GM21381 (cell line): ENCODE data around the gene C1orf35.

ENCODE experiments used
- ATAC-seq: cut with Tn5 transposase; IDR thresholded peaks from one replicate; pipeline ENCODE4 v1.9.1; 2021; ENCODE audit warnings: mild to moderate bottlenecking, moderate library complexity; ENCODE audit not compliant: unreplicated experiment

C1orf35 gene

DNA sequence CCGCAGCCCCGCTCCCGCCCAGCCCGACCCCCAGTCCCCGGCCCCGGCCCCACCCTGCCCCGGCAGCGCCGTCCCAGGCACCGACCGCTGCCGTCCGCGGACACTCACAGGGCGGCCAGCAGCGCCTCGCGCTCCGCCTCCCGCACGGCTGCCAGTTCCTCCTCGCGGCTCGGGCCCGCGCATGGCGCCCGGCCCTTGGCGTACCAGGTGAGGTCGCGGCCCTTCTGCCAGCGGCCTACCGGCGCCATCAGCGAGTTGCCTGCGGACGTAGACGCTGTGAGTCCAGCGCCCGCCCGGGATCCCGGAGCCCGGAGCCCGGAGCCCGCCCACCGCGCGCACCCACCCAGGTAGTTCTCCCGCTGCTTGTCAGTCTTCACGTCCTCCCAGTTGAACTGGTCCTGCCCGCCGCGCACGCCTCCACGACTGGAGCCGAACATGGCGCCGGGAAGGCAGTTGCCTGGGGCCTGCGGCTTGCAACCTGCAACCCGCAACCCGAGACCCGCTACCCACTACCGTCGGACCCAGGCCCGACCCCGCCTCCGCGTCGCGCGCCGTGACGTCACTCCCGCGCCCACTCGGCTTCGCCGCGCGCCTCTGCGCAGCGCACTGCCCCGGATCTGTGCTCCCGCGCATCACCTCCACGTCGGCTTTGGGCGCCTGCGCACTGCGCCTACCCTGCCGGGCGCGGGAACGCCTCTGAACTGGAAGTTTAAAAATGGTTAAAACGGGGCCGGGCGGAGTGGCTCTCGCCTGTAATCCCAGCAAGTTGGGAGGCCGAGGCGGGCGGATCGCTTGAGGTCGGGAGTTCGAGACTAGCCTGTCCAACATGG, at the start of gene C1orf35:
C1orf35 (minus strand) TSS at position 535 of the 830 bp plus-strand sequence; CDS start at position 437, 98 bp downstream.
- ATAC-seq, result peak; percentile 69

DNA sequence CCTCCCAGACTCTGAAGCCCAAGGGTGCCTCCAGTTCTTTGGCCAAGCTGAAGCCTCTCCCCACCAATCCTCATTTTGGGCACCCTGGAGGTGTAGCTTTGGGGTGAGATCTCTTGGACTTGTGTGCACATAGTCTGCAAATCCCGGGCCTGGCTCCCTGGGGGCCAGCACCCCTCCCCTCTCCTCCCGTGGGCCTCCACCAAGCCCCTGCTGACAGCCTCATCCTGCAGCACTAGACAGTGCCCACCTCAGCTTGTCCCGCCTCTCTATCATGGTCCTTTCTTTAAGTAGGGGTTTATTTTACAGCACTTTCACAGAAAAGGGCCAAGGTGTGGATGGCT, 49.8 kb upstream of the C1orf35 start:
- ATAC-seq, result no peak

DNA sequence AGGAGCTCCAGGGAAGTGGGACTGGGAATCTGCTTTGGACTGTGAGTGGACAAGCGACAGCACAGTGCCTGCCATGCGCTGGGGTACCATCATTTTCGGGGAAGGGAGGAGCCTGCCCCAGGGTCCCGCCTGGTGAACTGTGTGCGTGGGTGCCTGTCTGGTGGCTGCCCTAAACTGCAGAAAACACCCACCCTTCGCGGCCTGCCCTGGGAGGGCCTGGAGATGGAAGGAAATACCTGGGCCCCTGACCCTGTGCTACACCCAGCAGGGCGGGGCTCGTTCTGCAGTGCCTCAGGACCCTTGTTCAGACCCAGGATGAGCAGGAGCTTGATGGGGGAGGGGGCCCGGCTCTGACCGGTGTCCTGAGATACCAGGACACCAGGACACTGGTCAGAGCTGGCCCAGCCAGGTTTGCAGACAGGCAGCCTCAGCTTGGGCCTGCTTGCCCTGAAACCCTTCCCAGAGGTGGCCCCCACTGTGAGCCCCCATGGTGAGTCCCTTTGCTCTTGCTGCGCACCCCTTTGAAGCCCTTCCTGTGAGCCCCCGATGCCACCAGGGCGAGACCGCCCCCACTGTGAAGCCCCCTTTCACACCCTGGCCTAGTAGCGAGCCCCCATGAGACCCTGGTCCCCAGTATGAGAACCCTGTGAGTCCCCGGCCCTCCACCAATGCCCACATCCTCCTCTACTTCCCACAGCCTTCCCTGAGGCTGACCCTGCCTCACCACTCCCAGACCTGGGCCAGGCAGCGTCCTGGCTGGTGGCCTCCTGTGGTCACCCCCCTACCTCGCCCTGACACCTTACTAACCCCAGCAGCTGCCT, 49.2 kb upstream of the C1orf35 start:
- no peak for ATAC-seq

DNA sequence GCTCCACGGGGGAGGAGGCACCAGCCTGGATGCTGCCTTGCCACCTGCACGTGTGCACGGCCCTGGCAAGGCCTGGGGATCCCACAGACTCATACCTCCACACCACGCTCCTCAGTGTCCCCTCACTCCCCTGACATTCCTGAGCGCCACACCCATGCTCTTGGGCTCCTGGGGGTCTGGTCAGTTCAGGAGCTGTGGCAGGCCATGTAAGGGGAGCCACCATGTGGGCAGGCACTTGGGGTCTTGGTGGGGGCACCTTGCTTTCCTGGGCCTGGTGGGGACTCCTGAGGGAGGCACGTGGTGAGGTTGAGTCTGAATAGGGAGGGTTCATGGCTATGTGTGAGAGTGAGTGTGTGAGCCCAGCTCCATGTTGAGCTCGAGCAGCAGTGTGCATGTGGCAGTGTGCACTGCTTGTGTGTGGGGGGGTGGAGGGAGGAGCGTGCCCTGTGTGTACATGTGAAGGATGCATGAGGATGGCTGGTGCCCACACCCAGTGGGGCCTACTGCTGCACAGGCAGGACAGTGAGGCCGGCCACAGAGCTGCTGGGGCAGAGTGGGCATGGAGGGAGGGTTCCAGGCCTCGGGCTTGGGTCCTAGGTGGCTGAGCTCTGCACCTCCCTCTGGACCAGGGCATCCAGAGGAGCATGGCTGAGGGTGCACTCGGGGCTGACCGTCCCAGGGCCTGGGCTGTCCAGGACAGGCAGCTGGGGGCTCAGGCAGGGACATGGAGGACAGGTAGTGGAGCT, 48.2 kb upstream of the C1orf35 start:
- ATAC-seq, result no peak

DNA sequence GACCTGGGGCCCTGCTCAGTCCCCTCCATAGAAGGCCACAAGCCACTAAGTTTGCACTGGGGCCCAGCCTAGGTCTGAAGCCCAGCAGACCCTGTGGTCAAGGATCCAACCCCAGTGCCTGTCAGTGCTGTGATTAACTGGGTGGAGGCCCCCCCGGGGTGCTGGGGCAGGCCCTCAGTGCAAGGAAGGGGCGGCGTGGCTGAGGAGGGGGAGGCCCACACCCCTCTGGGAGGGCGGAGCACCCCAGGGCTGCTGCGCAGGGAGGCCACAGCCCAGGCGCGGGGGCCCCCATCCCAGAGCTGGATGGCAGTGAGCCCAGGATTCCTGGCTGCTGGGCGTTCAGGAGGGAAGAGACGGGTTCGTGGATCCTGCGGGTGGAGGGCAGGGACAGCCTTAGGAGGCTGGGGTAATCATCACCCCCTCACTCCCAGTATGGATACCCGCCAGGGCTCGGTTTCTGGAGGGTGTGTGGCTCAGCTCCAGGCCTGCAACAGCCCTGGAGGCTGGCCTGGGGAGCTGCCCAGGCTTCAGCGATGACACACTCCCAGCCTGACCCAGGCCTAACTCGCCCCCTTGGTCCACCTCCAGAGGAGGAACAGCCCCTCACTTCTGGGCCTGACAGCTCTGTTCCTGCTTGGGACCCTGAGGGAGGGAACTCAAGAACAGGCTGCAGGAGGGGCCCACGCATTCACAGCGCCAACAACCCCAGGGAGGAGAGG, 47.5 kb upstream of the C1orf35 start:
- no peak for ATAC-seq

DNA sequence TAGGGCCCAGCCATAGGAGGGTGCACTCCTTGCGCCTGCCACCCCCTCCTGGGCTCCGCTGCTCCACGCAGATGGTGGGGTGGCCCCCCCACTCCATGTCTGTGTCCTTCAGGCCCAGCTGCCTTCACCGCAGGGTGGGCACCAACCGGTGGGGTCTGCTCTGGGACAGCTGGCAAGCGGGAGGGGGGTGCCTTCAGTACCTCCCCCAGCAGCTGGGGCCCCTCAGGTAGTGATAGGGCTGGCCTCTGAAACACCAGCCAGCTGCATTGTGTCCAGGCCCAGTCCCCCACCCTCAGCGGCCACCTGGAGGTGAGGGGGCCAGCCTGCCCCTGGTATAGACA, 47.0 kb upstream of the C1orf35 start:
- ATAC-seq, result no peak

DNA sequence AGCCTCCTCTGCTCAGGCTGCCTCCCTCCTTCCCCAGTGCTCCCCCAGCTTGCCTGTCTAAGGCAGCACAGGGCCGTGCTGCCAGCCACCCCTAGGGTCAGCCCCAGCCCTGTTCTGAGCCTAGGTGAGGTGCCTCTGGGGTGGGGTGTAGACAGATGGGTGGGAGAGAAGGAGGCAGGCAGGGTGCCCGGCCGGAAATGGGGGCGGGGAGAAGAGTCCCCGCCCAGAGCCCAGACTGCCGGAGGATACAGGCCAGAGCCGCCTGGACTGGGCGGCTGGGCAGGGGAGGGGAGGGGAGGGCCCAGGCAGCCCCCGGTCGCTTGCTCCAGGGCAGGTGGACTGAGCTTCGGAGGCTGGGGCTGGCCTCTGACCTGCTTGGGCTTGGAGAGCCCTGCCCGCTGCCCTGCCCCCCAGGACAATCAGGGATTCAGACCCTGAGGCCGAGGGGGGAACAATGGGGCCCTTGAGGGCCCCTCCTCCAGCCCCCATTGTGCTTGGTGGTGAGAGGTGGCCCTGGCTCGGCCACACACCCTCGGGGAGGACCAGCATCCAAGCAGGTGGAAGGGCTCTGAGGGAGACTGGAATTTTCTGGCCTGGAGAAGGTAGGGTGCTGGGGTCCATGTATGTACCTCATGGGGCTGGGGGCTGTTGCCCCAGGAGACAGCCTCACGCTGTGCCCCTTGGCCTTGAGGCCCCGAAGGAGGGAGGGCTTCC, 46.4 kb upstream of the C1orf35 start, which contains the start of gene GJC2:
GJC2 (plus strand) TSS at position 525 of the 714 bp plus-strand sequence. CDS start 7,829 bp downstream, outside the sequence.
- ATAC-seq, result no peak

DNA sequence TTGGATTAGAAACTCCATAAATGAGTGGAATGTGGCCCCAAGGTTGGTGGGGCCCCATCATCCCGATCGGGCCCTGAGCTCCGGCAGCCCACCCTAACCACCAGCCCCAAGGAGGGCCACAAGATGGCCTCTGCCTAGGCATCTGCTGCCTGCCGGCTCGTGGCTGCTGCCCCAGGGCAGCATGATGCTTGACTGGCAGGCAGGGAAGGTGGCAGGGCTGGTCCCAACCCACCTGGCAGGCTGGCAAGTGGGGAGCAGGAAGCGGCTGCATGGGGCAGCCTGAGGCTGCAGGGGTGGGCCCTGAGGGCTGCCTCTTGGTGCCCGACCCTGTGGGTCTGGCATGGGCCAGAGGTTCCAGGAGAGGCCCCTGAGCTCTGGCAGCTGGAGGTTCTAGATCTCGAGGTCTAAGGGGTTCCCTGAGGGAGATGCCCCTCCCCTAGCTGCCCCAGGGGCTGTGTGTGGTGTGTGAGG, 45.8 kb upstream of the C1orf35 start:
- ATAC-seq, result no peak

DNA sequence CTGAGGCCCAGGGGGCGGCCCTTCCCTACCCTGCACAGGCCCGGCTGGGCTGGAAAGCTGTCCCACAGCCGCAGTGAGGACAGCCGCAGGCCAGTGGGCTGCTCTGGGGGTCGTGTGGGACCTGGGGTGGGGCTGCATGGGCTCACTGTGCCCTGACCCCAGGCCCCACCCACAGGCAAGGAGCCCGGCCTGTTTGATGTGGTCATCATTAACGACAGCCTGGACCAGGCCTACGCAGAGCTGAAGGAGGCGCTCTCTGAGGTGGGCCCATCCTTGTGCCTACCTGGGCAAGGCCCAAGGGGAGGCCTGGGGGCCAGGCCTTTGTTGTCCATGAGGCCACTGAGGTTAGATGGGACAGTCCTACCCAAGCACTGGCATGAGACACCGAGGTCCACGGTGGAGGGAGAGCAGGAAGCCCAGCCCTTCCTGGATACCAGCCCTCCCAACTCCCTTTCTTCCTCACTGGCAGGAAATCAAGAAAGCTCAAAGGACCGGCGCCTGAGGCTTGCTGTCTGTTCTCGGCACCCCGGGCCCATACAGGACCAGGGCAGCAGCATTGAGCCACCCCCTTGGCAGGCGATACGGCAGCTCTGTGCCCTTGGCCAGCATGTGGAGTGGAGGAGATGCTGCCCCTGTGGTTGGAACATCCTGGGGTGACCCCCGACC, 45.2 kb upstream of the C1orf35 start:
- no peak for ATAC-seq

DNA sequence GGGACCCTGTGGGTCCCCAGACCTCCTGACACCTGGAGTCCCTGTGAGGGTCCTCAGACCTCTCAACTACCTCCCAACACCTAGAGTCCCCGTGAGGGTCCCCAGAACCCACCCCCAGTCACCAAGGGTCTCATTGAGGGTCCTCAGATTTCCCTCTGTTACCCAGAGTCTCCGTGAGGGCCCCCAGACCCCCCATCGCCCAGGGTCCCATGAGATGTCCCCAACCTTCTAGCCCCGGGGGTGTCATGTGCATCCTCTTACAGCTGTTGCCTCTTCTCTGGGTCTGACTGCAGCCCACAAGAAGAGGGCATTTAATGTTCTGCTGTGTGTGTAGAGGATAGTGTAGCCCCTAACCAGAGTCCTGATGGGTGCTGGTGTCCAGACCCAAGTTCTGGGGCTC, 44.6 kb upstream of the C1orf35 start:
- ATAC-seq, result no peak

DNA sequence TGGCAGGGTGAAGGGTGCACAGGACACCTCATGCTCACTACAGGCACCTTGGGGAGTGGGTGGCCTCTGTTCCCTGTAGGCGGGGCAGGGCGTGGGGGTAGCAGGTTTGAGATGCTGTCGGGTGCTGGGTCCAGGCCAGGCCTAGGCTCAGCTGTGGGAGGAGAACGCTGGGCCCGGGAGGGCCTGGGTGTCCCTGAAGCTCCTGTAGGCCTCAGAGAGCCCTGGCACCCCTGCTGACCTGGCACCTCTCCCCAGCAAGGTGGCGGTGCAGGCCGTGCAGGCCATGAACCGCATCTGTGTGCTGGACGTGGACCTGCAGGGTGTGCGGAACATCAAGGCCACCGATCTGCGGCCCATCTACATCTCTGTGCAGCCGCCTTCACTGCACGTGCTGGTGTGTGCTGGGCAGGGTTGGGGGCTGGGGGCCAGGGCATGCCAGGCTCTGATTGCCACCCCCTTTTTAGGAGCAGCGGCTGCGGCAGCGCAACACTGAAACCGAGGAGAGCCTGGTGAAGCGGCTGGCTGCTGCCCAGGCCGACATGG, 44.1 kb upstream of the C1orf35 start:
- no peak for ATAC-seq

DNA sequence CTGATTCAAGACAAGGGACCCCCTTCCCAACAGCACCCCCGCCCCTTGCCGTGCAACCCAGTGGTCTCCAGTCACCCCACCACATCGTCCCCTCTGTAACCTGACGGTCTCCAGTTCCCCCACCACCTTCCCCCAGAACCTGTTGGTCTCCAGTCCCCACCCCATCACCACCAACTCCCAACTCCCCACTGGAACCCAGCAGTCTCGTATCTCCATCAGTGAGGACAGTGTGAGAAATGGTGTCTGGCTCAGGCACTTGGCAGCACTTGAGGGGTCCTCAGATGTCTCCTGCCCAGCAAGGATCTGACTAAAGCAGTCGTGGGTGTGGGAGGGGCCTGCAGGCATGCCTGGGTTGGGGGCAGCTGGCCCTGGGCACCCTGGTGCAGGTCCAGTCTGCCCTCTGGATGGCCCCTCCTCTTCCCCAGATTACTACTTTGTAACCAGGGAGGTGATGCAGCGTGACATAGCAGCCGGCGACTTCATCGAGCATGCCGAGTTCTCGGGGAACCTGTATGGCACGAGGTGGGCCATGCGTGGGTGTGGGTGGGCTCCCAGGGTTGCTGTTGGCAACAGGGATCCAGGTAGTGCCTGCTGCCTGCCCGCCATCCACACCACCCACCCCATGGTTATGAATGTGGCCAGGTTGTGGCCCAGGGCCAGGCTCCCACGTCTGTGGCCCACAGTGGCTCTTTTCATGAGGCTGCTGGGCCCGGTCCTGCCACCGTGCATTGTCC, 43.5 kb upstream of the C1orf35 start:
- no peak for ATAC-seq

DNA sequence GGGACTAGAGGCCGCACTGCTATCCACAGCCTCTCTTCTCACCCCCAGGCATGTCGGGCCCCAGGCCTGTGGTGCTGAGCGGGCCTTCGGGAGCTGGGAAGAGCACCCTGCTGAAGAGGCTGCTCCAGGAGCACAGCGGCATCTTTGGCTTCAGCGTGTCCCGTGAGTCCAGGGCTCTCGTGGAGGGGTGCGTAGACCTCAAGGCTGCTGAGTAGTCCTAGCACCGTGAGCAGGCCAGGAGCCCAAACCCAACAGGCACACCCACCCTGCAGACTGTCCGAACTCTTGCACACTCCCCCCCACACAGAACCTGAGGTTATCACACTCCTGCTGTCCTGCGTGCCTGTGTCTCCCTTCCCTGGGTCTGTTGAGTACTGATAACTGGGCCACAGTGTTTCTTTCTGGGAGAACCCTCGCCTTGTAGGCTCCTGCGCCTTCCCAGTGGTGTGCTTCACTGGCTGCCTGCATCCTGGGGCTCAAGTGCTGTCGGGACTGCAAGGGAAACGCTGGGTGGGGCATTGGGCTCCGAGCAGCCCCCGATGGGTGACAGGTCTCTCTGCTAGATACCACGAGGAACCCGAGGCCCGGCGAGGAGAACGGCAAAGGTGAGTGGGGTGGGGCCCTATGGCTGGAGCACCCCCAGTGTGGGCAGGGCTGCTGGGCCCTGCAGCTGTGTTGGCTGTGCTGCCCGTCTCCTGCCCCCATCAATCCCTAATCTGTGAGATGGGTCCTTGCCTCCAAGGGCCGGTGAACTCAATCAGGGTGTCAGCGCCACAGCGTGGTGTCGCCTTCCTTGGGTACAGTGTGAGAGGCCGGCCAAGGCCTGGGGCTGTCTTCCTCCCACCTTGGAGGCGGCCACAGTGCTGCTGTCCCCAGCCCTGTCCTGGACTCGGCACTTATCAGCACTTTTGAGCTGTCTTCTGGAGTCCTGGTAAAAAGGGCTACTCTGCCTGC, 42.6 kb upstream of the C1orf35 start:
- ATAC-seq, result no peak

DNA sequence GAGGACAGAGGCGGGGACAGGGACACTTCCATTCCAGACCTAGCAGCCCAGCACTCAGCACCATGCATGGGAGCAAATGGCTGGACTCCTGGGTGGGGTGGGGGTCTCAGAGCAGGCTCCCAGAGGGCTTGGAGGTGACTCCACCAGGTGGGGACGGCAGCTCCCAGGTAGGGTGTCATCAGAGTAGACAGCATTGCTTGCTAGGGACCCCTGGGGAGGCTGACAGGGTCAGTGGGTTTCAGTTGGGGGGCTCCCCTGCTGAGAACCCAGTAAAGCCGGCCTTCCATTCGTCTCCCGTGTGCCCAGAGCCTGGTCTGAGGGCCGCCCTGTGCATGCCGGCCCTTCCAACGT, 41.8 kb upstream of the C1orf35 start:
- no peak for ATAC-seq

DNA sequence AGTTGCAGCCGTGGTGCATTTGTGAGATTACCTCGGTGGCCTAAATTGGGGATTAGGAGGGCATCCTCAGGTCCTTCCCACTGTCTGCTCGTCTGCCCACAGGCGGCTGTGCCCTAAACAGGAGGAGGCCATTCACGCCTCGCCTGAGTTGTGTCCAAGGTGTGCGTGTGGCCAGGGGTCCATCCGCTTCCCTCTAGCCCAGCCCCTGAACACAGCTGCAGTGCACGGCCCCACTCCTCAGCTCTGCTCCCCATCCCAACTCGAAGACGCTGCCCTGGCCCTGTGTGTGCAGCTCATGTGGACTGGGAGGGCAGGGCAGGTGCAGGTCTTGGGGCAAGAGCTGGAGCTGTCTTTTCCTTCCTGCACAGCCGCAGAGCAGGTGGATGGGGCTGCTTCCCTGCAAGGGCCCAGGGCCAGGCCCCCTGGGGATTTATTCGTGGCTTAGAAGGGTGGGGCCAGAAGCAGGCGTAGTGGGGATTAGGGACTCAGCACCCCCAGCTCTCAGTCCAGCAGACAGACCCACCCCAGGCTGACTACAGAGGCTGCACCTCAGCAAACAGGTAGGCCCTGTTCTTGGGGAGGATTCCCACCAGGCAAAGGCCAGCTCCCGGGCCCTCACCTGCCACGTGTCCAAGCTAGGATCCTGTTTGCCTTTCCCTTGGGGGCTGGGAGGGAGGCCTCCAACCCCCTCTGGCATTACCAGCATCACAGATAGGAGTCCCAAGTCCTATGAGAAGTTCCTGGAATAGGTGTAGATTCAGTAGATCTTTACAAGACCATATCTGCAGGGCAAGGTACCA, 41.3 kb upstream of the C1orf35 start:
- ATAC-seq, result no peak

DNA sequence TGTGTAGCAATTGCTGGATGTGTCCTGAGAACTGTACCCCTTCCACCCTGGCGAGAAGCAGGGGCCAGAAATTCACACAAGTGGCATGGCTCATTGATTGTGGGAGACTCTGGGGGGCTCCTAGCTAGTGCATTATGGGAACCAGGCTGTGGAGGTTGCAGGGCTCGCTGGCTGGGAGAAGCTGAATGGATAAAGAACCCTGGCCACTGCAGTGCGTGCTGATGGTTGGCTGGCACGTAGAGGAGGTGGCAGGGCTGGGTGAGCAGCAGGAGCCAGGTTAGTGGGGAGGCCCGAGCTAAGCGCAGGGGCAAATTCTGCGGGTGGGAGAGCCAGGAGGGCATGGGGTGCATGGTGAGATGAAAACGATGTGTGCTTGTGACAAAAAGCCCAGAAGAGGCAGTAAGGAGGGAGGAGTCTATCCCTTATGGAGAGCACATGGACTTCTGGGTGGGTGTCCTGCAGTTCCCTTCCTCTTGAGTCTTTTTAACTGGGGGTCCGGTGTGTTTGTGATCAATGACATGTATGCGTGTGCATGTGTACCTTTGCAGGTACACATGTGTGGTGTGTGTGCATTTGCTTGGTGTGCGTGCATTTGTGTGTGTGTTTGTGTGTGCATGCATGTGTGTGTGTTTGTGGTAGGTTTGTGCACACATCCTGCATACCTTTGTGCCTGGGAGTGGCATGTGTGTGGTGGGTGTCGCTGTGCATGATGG, 40.5 kb upstream of the C1orf35 start:
- no peak for ATAC-seq
